ENCODE measurements around the gene CDC23. TPM values are rescaled to one million over a fixed set of nuclear protein-coding genes. Genes with fewer than 3 reads are reported as not detected.
"Not testable (repeated sequence)": the region's sequence is repeated elsewhere in the genome, so short reads cannot be mapped to it uniquely, and the experiment has no call there.

Gene CDC23
- total RNA-seq, 1 donor from 2014 or later: 40.7 TPM

GRCh38 chr5:138148811-138149210, 64.3 kb downstream of the CDC23 start:
- intact Hi-C loops (cut with micrococcal nuclease): no loop called here

DNA sequence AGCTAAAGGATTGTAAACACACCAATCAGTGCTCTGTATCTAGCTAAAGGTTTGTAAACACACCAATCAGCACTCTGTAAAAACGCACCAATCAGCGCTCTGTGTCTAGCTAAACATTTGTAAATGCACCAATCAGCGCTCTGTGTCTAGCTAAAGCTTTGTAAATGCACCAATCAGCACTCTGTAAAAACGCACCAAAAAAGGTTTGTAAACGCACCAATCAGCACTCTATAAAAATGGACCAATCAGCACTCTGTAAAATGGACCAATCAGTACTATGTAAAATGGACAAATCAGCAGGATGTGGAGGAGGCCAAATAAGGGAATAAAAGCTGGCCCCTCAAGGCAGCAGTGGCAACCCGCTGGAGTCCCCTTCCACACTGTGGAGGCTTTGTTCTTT, 69.5 kb downstream of the CDC23 start:
- intact Hi-C loops (cut with micrococcal nuclease): not testable (repeated sequence)

GRCh38 chr5:138141734-138142133, 71.4 kb downstream of the CDC23 start:
- intact Hi-C loops (cut with micrococcal nuclease): no loop called here

DNA sequence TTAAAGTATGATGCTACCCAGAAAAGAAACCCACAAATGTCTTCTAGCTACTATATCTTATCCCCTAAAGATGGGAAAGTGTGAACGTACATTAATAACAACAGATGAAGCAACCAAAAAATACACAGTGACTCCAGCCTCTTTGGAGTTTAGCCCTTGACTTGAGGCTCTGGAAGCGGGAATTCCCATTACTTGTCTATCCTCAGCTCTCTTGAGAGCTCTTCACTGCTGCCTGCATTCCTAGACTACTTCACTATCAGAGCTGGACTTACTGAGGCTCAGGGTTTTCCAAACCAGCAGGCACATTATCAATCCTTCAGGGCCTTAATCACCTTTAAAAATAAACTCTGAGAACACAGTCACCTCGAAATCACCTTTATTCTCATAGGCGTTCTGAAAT, 72.9 kb downstream of the CDC23 start:
- intact Hi-C loops (cut with micrococcal nuclease): no loop called here

- intact Hi-C loops (cut with micrococcal nuclease): no loop called here
These were observed 73.4 kb downstream of the CDC23 start for GRCh38 chr5:138139781-138140090.

GRCh38 chr5:138138949-138139780, 74.0 kb downstream of the CDC23 start, which contains the start of gene NME5:
Gene NME5 (minus strand): TSS chr5:138139428. CDS start chr5:138138780, 648 bp downstream.
- intact Hi-C loops (cut with micrococcal nuclease): no loop called here

Other genes starting within 250 kb of the CDC23 start
- gene FAM13B, start 180.2 kb downstream of the CDC23 start, total RNA-seq: 31.2 and 35.4 TPM in 2 replicates
- not detected in 2 replicates for gene WNT8A, start 129.3 kb downstream of the CDC23 start, total RNA-seq
- not detected in 2 replicates for gene NME5, start 73.9 kb downstream of the CDC23 start, total RNA-seq
- gene BRD8, start 34.7 kb downstream of the CDC23 start, total RNA-seq: 53.6 and 62.5 TPM in 2 replicates
- 30.2 and 33.3 TPM in 2 replicates for gene KIF20A, start 34.2 kb downstream of the CDC23 start, total RNA-seq
- 0.10 and 0.17 TPM in 2 replicates for gene GFRA3, start 61.3 kb upstream of the CDC23 start, total RNA-seq
- gene CDC25C, start 118.5 kb upstream of the CDC23 start, total RNA-seq: 7.5 and 9.1 TPM in 2 replicates
- gene FAM53C, start 124.9 kb upstream of the CDC23 start, total RNA-seq: 23.6 and 23.9 TPM in 2 replicates
- 63.9 and 68.5 TPM in 2 replicates for gene KDM3B, start 139.4 kb upstream of the CDC23 start, total RNA-seq
- gene REEP2, start 225.7 kb upstream of the CDC23 start, total RNA-seq: 1.1 and 1.8 TPM in 2 replicates